Measurements from ENCODE around the gene MTARC2.

- TF ChIP-seq CTCF (IDR thresholded peaks at IDR 0.05) (no peak), EZH2phosphoT487 (IDR thresholded peaks at IDR 0.05) (no peak)
Observed at GRCh38 chr1:220827445-220828178, 79.5 kb downstream of the MTARC2 start.
